Testis (tissue), 2 donors: ENCODE measurements around the gene ATP13A4.

Experiments used
- POLR2A ChIP-seq: fragments of 450-650 bp; IDR thresholded peaks from one replicate; pipeline ENCODE4 v1.6.1; 2017; ENCODE audit warnings: antibody characterized with exemption, mild to moderate bottlenecking, moderate library complexity
- TF ChIP-seq, protein P1 (sequence below), 3 experiments: fragments of 450-650 bp in 2 of 3; fragments of 200-600 bp in 1 of 3; sonication (generic) in 1 of 3; IDR thresholded peaks; one replicate each; pipeline ENCODE4 v1.5.1; 2016 to 2019; ENCODE audit warnings: antibody characterized with exemption in 3 of 3, mild to moderate bottlenecking in 2 of 3, moderate library complexity in 1 of 3

DNA sequence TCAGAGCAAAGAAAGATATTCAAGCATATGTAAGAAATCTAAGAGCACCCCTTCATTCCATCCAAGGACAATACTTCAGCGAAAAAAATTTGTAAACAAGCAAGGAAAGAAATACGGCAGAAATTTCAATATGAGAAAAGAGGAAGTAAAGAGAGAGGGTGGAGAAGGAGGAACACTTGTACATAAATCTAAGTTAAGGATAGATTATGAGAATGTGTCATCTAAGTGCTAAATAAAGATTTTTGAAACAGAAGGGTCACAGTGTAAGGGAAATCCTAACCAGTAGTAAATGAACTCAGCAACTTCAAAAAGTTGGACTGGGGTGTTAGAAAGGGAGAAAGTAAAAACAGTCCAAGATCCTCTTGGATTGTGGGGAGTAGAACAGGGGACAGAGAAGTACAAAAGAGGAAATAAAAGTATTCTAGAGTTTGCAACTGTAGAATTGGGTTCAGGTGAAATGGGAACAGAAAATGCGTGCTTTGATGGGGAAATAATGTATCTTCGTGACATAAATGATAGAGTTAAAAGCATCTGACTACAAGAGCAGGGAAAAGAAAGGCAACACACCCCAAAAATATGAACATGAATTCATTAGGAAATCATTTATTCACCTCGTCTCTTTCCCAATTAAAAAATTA is 107.6 kb downstream of the ATP13A4 start:
- TF ChIP-seq, protein P1, sequence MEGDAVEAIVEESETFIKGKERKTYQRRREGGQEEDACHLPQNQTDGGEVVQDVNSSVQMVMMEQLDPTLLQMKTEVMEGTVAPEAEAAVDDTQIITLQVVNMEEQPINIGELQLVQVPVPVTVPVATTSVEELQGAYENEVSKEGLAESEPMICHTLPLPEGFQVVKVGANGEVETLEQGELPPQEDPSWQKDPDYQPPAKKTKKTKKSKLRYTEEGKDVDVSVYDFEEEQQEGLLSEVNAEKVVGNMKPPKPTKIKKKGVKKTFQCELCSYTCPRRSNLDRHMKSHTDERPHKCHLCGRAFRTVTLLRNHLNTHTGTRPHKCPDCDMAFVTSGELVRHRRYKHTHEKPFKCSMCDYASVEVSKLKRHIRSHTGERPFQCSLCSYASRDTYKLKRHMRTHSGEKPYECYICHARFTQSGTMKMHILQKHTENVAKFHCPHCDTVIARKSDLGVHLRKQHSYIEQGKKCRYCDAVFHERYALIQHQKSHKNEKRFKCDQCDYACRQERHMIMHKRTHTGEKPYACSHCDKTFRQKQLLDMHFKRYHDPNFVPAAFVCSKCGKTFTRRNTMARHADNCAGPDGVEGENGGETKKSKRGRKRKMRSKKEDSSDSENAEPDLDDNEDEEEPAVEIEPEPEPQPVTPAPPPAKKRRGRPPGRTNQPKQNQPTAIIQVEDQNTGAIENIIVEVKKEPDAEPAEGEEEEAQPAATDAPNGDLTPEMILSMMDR (IDR thresholded peaks at IDR 0.05): no peak
- no peak for TF ChIP-seq POLR2A
